Effector memory CD8-positive, alpha-beta T cell (primary cell): ENCODE data around the gene FBLIM1.

ENCODE experiments used
- ATAC-seq: fragments of 150-1000 bp; cut with Tn5 transposase; replicated peaks from 2 replicates; pipeline ENCODE4 v1.10.0; 2021; ENCODE audit warnings: mild to moderate bottlenecking, moderate library complexity
- DNase-seq, 3 experiments: peaks; one replicate each; pipeline ENCODE4 v3.0.0; 2021
- H3K27ac Mint-ChIP-seq, 2 donors: one replicate each; pipeline ENCODE4 v1.8.0; 2022; ENCODE audit warnings: mild to moderate bottlenecking in 2 of 2, mixed read lengths in 2 of 2, moderate library complexity in 2 of 2
- H3K27me3 Mint-ChIP-seq, 2 donors: one replicate each; pipeline ENCODE4 v1.8.0; 2022; ENCODE audit warnings: mixed read lengths in 2 of 2
- H3K36me3 Mint-ChIP-seq: one replicate; pipeline ENCODE4 v1.8.0; 2022; ENCODE audit warnings: mild to moderate bottlenecking, moderate library complexity, mixed read lengths; ENCODE audit not compliant: insufficient read depth
- H3K4me1 Mint-ChIP-seq, 2 donors: one replicate each; pipeline ENCODE4 v1.8.0; 2022; ENCODE audit warnings: low read depth in 2 of 2, mixed read lengths in 2 of 2
- H3K4me3 Mint-ChIP-seq, 2 donors: one replicate each; pipeline ENCODE4 v1.8.0; 2022; ENCODE audit warnings: mild to moderate bottlenecking in 2 of 2, mixed read lengths in 2 of 2, moderate library complexity in 2 of 2
- H3K9me3 Mint-ChIP-seq, 2 donors: one replicate each; pipeline ENCODE4 v1.8.0; 2022; ENCODE audit warnings: mixed read lengths in 2 of 2

The FBLIM1 gene

GRCh38 chr1:15834406-15835204 lies 76.0 kb downstream of the FBLIM1 start:
- Mint-ChIP-seq H3K4me3 (peak overlapping the region; percentile 94 to 95), H3K9me3 (no peaks in the 10 kb centered on the region), H3K27me3 (no peaks in the 10 kb centered on the region), H3K27ac (peak overlapping the region; percentile 96 to 97), H3K36me3 (peaks cover 42% of the 10 kb centered on the region), H3K4me1 (peaks cover 14 to 27% of the 10 kb centered on the region in 2 donors)
- DNase-seq (peak; percentile 75 to 78 (median 77)), ATAC-seq (peak; percentile 64)

- ATAC-seq: peak; percentile 4
- DNase-seq: no peak
- peak overlapping the region; percentile 96 to 97 for H3K27ac Mint-ChIP-seq
- peaks cover 11 to 20% of the 10 kb centered on the region in 2 donors for H3K4me1 Mint-ChIP-seq
- peaks cover 42% of the 10 kb centered on the region for H3K36me3 Mint-ChIP-seq
- H3K27me3 Mint-ChIP-seq: no peaks in the 10 kb centered on the region
- H3K4me3 Mint-ChIP-seq: peak overlapping the region; percentile 94 to 95
- H3K9me3 Mint-ChIP-seq: no peaks in the 10 kb centered on the region
Measured at GRCh38 chr1:15835205-15835740, 76.7 kb downstream of the FBLIM1 start.

- Mint-ChIP-seq H3K36me3 (peaks cover 42% of the 10 kb centered on the region), H3K27ac (peak overlapping the region; percentile 96 to 97), H3K4me1 (peaks cover 11 to 18% of the 10 kb centered on the region in 2 donors), H3K4me3 (peak overlapping the region; percentile 94 to 95), H3K27me3 (no peaks in the 10 kb centered on the region), H3K9me3 (no peaks in the 10 kb centered on the region)
- DNase-seq: peak; percentile 92 to 96 (median 96)
- ATAC-seq: peak; percentile 55
Measured at GRCh38 chr1:15835741-15836510, 77.3 kb downstream of the FBLIM1 start.
